ENCODE data around the gene ACOT4.
"Not testable (repeated sequence)": the region's sequence is repeated elsewhere in the genome, so short reads cannot be mapped to it uniquely, and the experiment has no call there.

ACOT4 gene

GRCh38 chr14:73591690-73592449, at the start of gene ACOT4:
ACOT4 (plus strand) TSS chr14:73591873; CDS start chr14:73591960, 87 bp downstream.
- peak; percentile 40 to 53 for DNase-seq

- not testable (repeated sequence) for DNase-seq
Observed at GRCh38 chr14:73542961-73543360, 48.7 kb upstream of the ACOT4 start.

GRCh38 chr14:73545353-73545752, 46.3 kb upstream of the ACOT4 start:
- not testable (repeated sequence) for DNase-seq

GRCh38 chr14:73549097-73549496, 42.6 kb upstream of the ACOT4 start:
- not testable (repeated sequence) for DNase-seq

- DNase-seq = not testable (repeated sequence)
Observed at GRCh38 chr14:73549889-73550524, 41.7 kb upstream of the ACOT4 start.

- DNase-seq = no peak
Observed at GRCh38 chr14:73553845-73554244, 37.8 kb upstream of the ACOT4 start.

- DNase-seq = not testable (repeated sequence)
Observed at GRCh38 chr14:73557201-73557600, 34.5 kb upstream of the ACOT4 start.

GRCh38 chr14:73558238-73558637, 33.4 kb upstream of the ACOT4 start:
- not testable (repeated sequence) for DNase-seq

- not testable (repeated sequence) for DNase-seq
Observed at GRCh38 chr14:73562256-73562655, 29.4 kb upstream of the ACOT4 start.

- not testable (repeated sequence) for DNase-seq
Observed at GRCh38 chr14:73562696-73563095, 29.0 kb upstream of the ACOT4 start.

GRCh38 chr14:73566431-73566830, 25.2 kb upstream of the ACOT4 start:
- not testable (repeated sequence) for DNase-seq

GRCh38 chr14:73566935-73567334, 24.7 kb upstream of the ACOT4 start:
- not testable (repeated sequence) for DNase-seq

- DNase-seq = no peak
Observed at GRCh38 chr14:73567358-73567757, 24.3 kb upstream of the ACOT4 start.

GRCh38 chr14:73567951-73568885, 23.5 kb upstream of the ACOT4 start:
- peak; percentile 20 to 42 for DNase-seq

- DNase-seq = not testable (repeated sequence)
Observed at GRCh38 chr14:73568886-73569184, 22.8 kb upstream of the ACOT4 start.

- peak; percentile 81 to 86 for DNase-seq
Observed at GRCh38 chr14:73569185-73569958, 22.3 kb upstream of the ACOT4 start, which contains the start of gene ACOT2. ACOT2 (plus strand) TSS chr14:73569213; CDS start chr14:73569241, 28 bp downstream.

- peak; percentile 73 to 81 for DNase-seq
Observed at GRCh38 chr14:73570913-73571312, 20.8 kb upstream of the ACOT4 start.

GRCh38 chr14:73573034-73573433, 18.6 kb upstream of the ACOT4 start:
- not testable (repeated sequence) for DNase-seq

GRCh38 chr14:73573740-73574139, 17.9 kb upstream of the ACOT4 start:
- DNase-seq = not testable (repeated sequence)

GRCh38 chr14:73574251-73574650, 17.4 kb upstream of the ACOT4 start:
- DNase-seq = not testable (repeated sequence)

GRCh38 chr14:73576391-73576790, 15.3 kb upstream of the ACOT4 start:
- DNase-seq = no peak

GRCh38 chr14:73577214-73577613, 14.5 kb upstream of the ACOT4 start:
- DNase-seq = not testable (repeated sequence)
